NOMO-1 treated with DMSO at 0.1 percent for 48 hours (cell line): ENCODE data around the gene RAB39B.
A peak's percentile ranks its signal among the peaks of the same experiment; 100 is the strongest.

Source experiments
- DNase-seq: peaks from one replicate; lab custom pipeline; 2025; ENCODE audit not compliant: unreplicated experiment; lab: John Stamatoyannopoulos, UW

Gene RAB39B

DNA sequence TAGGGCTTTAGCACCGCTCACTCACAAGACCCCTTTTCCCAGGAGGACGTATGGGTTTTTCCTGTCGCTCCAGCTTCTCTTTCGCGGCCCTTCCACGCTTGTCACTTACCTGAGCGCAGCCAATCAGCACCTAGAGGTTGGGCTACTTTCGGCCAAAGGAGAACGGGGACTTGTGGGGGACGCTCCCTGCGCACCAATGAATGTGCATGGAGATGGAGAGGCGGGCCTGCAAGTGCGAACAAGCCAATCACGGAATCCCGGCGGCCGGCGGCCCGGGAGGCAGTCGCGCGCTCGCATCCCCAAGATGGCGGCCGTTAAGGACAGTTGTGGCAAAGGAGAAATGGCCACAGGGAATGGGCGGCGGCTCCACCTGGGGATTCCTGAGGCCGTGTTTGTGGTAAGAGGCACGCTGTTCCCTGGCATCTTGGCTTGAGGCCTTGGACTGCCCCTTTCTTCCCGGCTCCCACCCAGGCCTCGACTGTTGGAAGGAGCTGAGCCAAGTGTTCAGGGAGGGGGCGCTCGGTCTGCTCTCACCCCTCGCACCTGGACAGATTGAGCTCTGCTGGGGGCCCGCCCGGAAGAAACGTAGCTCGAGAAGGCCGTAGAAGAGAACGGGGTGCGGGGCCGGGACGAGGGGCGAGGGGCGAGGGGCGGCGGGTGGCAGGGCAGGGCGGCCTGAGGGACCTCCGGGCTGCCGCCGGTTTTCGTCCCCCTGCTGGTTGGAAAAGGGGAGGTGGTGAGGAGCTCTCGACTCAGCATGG, 47.9 kb downstream of the RAB39B start, which contains the start of gene VBP1:
Gene VBP1 (plus strand): TSS at position 282 of the 761 bp plus-strand sequence. CDS start 23 bp downstream, at position 305.
- peak; percentile 86 for DNase-seq

DNA sequence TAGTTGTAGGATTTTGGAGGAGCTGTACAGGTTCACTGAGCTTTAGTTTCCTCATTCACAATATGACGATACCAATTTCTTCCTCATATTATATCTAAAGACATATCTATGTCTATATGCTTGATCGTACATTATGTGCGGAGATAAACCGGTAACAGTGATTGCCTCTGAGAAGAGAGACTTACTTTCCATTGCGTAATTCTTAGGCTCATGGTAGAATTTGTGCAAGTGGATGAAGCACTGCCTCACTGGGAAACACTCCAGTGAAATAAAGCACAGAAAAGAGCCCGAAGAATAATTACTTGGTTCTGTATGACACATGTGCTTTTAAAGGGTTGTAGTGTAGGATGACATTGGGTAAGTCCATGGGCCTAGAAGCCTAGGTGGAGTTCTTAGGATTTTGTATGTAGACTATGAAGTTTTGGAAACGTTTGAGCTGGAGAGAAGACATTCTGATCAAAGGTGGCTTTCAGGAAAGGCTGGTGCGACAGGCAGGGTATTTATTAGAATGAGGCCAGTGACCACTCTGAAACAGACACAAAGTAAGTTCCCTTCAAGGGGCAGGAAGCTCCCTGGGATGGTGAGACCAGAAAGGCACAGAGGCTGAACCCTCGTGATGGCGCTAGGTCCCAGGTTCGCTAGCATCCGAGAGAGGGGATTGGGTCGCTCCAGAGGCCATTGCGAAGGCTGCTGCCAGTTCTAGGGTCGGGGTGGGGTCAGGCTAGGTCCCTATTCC, 48.7 kb downstream of the RAB39B start:
- peak; percentile 31 for DNase-seq

DNA sequence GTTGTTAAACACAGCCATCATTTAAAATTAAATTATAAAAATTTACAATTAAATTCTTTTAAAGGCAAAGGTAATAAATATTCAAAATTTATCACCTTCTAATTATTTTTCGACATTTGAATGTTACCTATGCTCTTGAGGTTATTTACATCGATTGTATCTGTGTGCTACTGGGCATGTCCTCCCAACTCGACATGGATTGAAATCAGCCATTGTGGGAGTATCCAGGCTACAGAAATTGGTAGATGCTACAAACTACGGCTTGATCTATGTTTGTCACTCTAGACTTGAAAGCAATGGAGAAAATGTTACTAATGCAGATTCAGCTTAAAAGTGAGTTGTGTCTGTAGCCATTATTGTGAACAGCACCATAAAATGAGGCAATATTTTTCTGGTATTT, 50.6 kb downstream of the RAB39B start:
- DNase-seq, result no peak

DNA sequence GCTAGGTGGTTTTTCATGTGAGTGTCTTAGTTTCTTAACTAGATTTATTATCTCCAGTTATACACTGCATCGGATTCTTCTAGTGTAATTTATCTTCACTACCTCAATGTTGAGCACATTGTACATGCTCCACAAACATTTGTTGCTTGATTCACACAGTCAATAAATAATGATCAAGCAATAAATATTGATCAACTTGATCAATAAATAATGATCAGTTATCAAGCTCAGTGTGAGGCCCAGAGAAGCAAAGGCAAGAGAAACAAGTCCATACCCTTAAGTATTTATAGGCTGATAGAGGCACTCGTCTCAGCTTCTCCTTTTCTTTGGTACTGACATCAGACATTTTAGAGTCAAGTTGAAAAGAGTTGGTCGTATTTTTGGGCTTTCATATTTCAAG, 53.1 kb downstream of the RAB39B start:
- DNase-seq, result no peak
